ENCODE results near the gene GNG12. TPM values are rescaled to one million over a fixed set of nuclear protein-coding genes. Genes with fewer than 3 reads are reported as not detected.

The GNG12 gene
- total and polyA plus RNA-seq, 8 donors: 51.2 to 71.9 (median 57.1) TPM

GRCh38 chr1:67700220-67700619 is 133.0 kb downstream of the GNG12 start:
- no peaks in the 10 kb centered on the region for H3K27me3 ChIP-seq
- H3K36me3 ChIP-seq: no peaks in the 10 kb centered on the region
- ATAC-seq (no peak), DNase-seq (no peak)
- no peaks in the 10 kb centered on the region for H3K9me3 ChIP-seq
- TF ChIP-seq CTCF (IDR thresholded peaks at IDR 0.05): no peak
- intact Hi-C loops (cut with DNase I): no loop called here
- no peak overlapping the region for H3K27ac ChIP-seq
- no peaks in the 10 kb centered on the region for H3K4me1 ChIP-seq
- no peak overlapping the region for H3K4me3 ChIP-seq

- H3K27me3 ChIP-seq: no peaks in the 10 kb centered on the region
- H3K4me3 ChIP-seq: no peak overlapping the region
- DNase-seq: no peak
- H3K9me3 ChIP-seq: no peaks in the 10 kb centered on the region
- no peak for TF ChIP-seq CTCF (IDR thresholded peaks at IDR 0.05)
- intact Hi-C loops (cut with DNase I): no loop called here
- no peak for ATAC-seq
- no peak overlapping the region for H3K27ac ChIP-seq
- no peaks in the 10 kb centered on the region for H3K36me3 ChIP-seq
- no peaks in the 10 kb centered on the region for H3K4me1 ChIP-seq
Observed at GRCh38 chr1:67696708-67697107, 136.6 kb downstream of the GNG12 start.

GRCh38 chr1:67695963-67696362 is 137.3 kb downstream of the GNG12 start:
- no peaks in the 10 kb centered on the region for H3K9me3 ChIP-seq
- H3K36me3 ChIP-seq: no peaks in the 10 kb centered on the region
- H3K27me3 ChIP-seq: no peaks in the 10 kb centered on the region
- H3K4me1 ChIP-seq: no peaks in the 10 kb centered on the region
- H3K27ac ChIP-seq: no peak overlapping the region
- no peak overlapping the region for H3K4me3 ChIP-seq
- intact Hi-C loops (cut with DNase I): no loop called here
- DNase-seq (no peak), ATAC-seq (no peak)
- TF ChIP-seq CTCF (IDR thresholded peaks at IDR 0.05): no peak

GRCh38 chr1:67691712-67692111 is 141.6 kb downstream of the GNG12 start:
- H3K27me3 ChIP-seq: no peaks in the 10 kb centered on the region
- ATAC-seq (no peak), DNase-seq (no peak)
- intact Hi-C loops (cut with DNase I): no loop called here
- H3K36me3 ChIP-seq: peaks cover 0 to 25% of the 10 kb centered on the region in 2 donors
- H3K27ac ChIP-seq: no peak overlapping the region
- no peak overlapping the region for H3K4me3 ChIP-seq
- no peak for TF ChIP-seq CTCF (IDR thresholded peaks at IDR 0.05)
- H3K4me1 ChIP-seq: peaks cover 8 to 29% of the 10 kb centered on the region in 2 donors
- no peaks in the 10 kb centered on the region for H3K9me3 ChIP-seq

GRCh38 chr1:67690411-67690810 is 142.9 kb downstream of the GNG12 start:
- TF ChIP-seq CTCF (IDR thresholded peaks at IDR 0.05): no peak
- peaks cover 0 to 25% of the 10 kb centered on the region in 2 donors for H3K36me3 ChIP-seq
- no peak overlapping the region for H3K4me3 ChIP-seq
- DNase-seq (no peak), ATAC-seq (no peak)
- intact Hi-C loops (cut with DNase I): no loop called here
- H3K27ac ChIP-seq: no peak overlapping the region
- H3K4me1 ChIP-seq: peaks cover 8 to 34% of the 10 kb centered on the region in 2 donors
- no peaks in the 10 kb centered on the region for H3K27me3 ChIP-seq
- H3K9me3 ChIP-seq: no peaks in the 10 kb centered on the region

All from left lung (tissue), 10 donors.